Endodermal cell (in vitro differentiated cells): ENCODE data around the gene SMPD3. TPM values are rescaled to one million over a fixed set of nuclear protein-coding genes. Genes with fewer than 3 reads are reported as not detected.

Experiments
- DNase-seq: peaks from one replicate; pipeline ENCODE4 v3.0.0-alpha.2; 2017
- H3K27ac ChIP-seq: 2 replicates; pipeline ENCODE4 v1.5.1; 2013; ENCODE audit warnings: mild to moderate bottlenecking, low read depth, low read length, moderate library complexity
- H3K27me3 ChIP-seq: 2 replicates; pipeline ENCODE4 v1.6.1; 2013; ENCODE audit warnings: mild to moderate bottlenecking, low read length, moderate library complexity; ENCODE audit not compliant: insufficient read depth, control insufficient read depth, poor library complexity, severe bottlenecking
- H3K36me3 ChIP-seq: 2 replicates; pipeline ENCODE4 v1.7.0; 2013; ENCODE audit warnings: mild to moderate bottlenecking, low read length, moderate library complexity; ENCODE audit not compliant: control insufficient read depth, insufficient read depth
- H3K4me1 ChIP-seq: one replicate; pipeline ENCODE4 v1.7.0; 2013; ENCODE audit warnings: low read length; ENCODE audit not compliant: control insufficient read depth, insufficient read depth
- H3K4me3 ChIP-seq: 2 replicates; pipeline ENCODE4 v1.5.1; 2013; ENCODE audit warnings: mild to moderate bottlenecking, low read length, moderate library complexity
- H3K9ac ChIP-seq: 2 replicates; pipeline ENCODE4 v1.6.1; 2013; ENCODE audit warnings: mild to moderate bottlenecking, low read length, moderate library complexity; ENCODE audit not compliant: poor library complexity, severe bottlenecking; ENCODE audit errors: extremely low read depth
- H3K9me3 ChIP-seq: 2 replicates; pipeline ENCODE4 v1.6.1; 2013; ENCODE audit warnings: mild to moderate bottlenecking, low read length, moderate library complexity; ENCODE audit not compliant: control insufficient read depth
- H3K27ac Mint-ChIP-seq: 2 replicates; pipeline ENCODE4 v1.8.0; 2020; ENCODE audit warnings: mixed read lengths
- H3K27me3 Mint-ChIP-seq: 2 replicates; pipeline ENCODE4 v1.8.0; 2021; ENCODE audit warnings: mild to moderate bottlenecking, mixed read lengths; ENCODE audit not compliant: insufficient read depth
- H3K36me3 Mint-ChIP-seq: 2 replicates; pipeline ENCODE4 v1.8.0; 2020; ENCODE audit warnings: low read depth, mixed read lengths
- H3K4me1 Mint-ChIP-seq: 2 replicates; pipeline ENCODE4 v1.8.0; 2020; ENCODE audit warnings: mixed read lengths
- H3K4me3 Mint-ChIP-seq: 2 replicates; pipeline ENCODE4 v1.8.0; 2020; ENCODE audit warnings: mild to moderate bottlenecking, moderate library complexity, mixed read lengths
- H3K9me3 Mint-ChIP-seq: 2 replicates; pipeline ENCODE4 v1.8.0; 2020; ENCODE audit warnings: mild to moderate bottlenecking, mixed read lengths
- WGBS, 2 experiments: methylation state at CpG; one replicate each; pipeline versions ENCODE4 v1.1.5 to v1.1.7; 2013; ENCODE audit warnings: missing lambda C conversion rate in 2 of 2, mixed read lengths in 1 of 2; ENCODE audit not compliant: insufficient coverage in 1 of 2, insufficient read length in 1 of 2; 5-methylcytosine and 5-hydroxymethylcytosine counted together
- total RNA-seq, 2 donors: library from RNA; stranded (reverse); fragmentation: NEBNext Ultra II Directional in 1 of 2; extraction: Animal tissue kit (Norgen Biotek cat#: 25700) in 1 of 2; gene quantifications; 2 replicates in 1 of 2; 3 replicates in 1 of 2; pipeline ENCODE4 v1.2.1, GENCODE V29; 2021
- TF ChIP-seq, protein P1 (sequence below): fragments of 200-600 bp; sonication (generic); conservative IDR thresholded peaks from 2 replicates; pipeline ENCODE4 v1.5.0; 2021; ENCODE audit warnings: antibody characterized with exemption, mild to moderate bottlenecking

The SMPD3 gene
- total RNA-seq, 2 donors from 2014 or later: 0.07 TPM; not detected in 1

DNA sequence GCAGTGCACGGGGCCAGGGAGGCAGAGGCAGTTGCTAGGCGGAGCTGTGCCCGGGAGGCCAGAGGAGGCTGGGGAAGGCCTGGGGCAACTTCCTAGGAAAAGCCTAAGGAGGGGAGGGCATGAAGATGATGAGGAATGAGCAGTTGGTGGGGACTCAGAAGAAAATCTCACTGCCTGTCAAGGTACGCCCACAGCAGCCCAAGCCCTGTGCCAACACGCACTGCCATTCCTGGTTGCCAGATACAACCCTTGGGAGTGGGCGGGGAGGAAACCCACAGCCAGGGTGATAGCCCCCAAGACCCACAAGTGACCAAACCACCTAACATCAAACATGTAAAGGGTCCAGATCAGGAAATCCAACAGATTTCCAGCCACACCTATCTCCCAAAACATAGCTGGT is 36.2 kb downstream of the SMPD3 start:
- WGBS, 2 experiments: 88 to 100% methylated on average over 3 to 6 of the region's 6 CpGs
- TF ChIP-seq, protein P1, sequence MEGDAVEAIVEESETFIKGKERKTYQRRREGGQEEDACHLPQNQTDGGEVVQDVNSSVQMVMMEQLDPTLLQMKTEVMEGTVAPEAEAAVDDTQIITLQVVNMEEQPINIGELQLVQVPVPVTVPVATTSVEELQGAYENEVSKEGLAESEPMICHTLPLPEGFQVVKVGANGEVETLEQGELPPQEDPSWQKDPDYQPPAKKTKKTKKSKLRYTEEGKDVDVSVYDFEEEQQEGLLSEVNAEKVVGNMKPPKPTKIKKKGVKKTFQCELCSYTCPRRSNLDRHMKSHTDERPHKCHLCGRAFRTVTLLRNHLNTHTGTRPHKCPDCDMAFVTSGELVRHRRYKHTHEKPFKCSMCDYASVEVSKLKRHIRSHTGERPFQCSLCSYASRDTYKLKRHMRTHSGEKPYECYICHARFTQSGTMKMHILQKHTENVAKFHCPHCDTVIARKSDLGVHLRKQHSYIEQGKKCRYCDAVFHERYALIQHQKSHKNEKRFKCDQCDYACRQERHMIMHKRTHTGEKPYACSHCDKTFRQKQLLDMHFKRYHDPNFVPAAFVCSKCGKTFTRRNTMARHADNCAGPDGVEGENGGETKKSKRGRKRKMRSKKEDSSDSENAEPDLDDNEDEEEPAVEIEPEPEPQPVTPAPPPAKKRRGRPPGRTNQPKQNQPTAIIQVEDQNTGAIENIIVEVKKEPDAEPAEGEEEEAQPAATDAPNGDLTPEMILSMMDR: no peak
- H3K4me1 ChIP-seq: no peaks in the 10 kb centered on the region
- H3K27me3 ChIP-seq: no peaks in the 10 kb centered on the region
- Mint-ChIP-seq H3K4me3 (no peak overlapping the region), H3K4me1 (peaks cover 20% of the 10 kb centered on the region), H3K9me3 (no peaks in the 10 kb centered on the region), H3K27me3 (peaks cover 4% of the 10 kb centered on the region), H3K36me3 (no peaks in the 10 kb centered on the region), H3K27ac (no peak overlapping the region)
- H3K9me3 ChIP-seq: no peaks in the 10 kb centered on the region
- no peak overlapping the region for H3K4me3 ChIP-seq
- no peaks in the 10 kb centered on the region for H3K36me3 ChIP-seq
- no peak overlapping the region for H3K27ac ChIP-seq
- DNase-seq: no peak
- H3K9ac ChIP-seq: no peak overlapping the region

DNA sequence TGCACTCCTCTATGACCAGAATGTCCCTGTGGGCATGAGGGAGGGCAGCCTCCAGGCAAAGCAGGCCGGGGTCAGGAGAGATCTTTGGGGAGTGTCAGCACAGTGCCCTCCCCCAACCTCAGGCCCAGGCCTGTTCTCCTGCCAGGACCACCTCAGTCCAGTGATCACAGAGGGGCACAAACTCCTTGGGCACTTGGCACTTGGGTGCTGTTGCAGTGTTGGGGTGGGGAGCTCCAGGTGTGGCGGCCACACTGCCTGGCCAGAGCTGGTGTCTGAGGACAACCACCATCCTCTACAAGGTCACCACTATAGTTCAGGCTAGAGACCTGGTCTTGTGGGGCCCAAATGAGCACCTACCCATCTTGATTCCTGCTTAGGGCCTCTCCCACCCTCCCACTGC is 37.2 kb downstream of the SMPD3 start:
- Mint-ChIP-seq H3K27me3 (peaks cover 4% of the 10 kb centered on the region), H3K4me3 (no peak overlapping the region), H3K27ac (no peak overlapping the region), H3K9me3 (no peaks in the 10 kb centered on the region), H3K4me1 (peaks cover 23% of the 10 kb centered on the region), H3K36me3 (no peaks in the 10 kb centered on the region)
- TF ChIP-seq, protein P1: no peak
- DNase-seq: no peak
- no peak overlapping the region for H3K9ac ChIP-seq
- no peak overlapping the region for H3K4me3 ChIP-seq
- H3K27me3 ChIP-seq: no peaks in the 10 kb centered on the region
- H3K27ac ChIP-seq: no peak overlapping the region
- H3K36me3 ChIP-seq: no peaks in the 10 kb centered on the region
- H3K9me3 ChIP-seq: no peaks in the 10 kb centered on the region
- H3K4me1 ChIP-seq: peaks cover 6% of the 10 kb centered on the region
- 86 to 94% methylated on average over 1 to 2 of the region's 2 CpGs for WGBS, 2 experiments

GRCh38 chr16:68408967-68409366 is 39.3 kb downstream of the SMPD3 start:
- 24 to 57% methylated on average over 2 to 6 of the region's 6 CpGs for whole genome bisulfite sequencing, 2 experiments

More at GRCh38 chr16:68408967-68409366, 39.3 kb downstream of the SMPD3 start:
- peaks cover 6% of the 10 kb centered on the region for H3K4me1 ChIP-seq
- peaks cover 19% of the 10 kb centered on the region for H3K4me1 Mint-ChIP-seq
- H3K4me3 ChIP-seq: no peak overlapping the region
- H3K27ac ChIP-seq: no peak overlapping the region
- TF ChIP-seq, protein P1: no peak
- H3K9ac ChIP-seq: no peak overlapping the region
- H3K36me3 Mint-ChIP-seq: no peaks in the 10 kb centered on the region
- no peaks in the 10 kb centered on the region for H3K9me3 ChIP-seq
- no peaks in the 10 kb centered on the region for H3K36me3 ChIP-seq
- no peaks in the 10 kb centered on the region for H3K27me3 ChIP-seq
- H3K27me3 Mint-ChIP-seq: peaks cover 4% of the 10 kb centered on the region
- no peak overlapping the region for H3K27ac Mint-ChIP-seq
- H3K9me3 Mint-ChIP-seq: no peaks in the 10 kb centered on the region
- no peak overlapping the region for H3K4me3 Mint-ChIP-seq
- DNase-seq: no peak
